PFSK-1 (cell line): ENCODE data around the gene CFAP61.

Source experiments
- FOXP2 ChIP-seq: optimal IDR thresholded peaks from 2 replicates; pipeline ENCODE3; 2011; ENCODE audit warnings: borderline replicate concordance, control low read depth, inconsistent platforms; ENCODE audit not compliant: insufficient read depth; ENCODE audit errors: extremely low read length, extremely low read depth
- POLR2AphosphoS5 ChIP-seq: IDR thresholded peaks from 2 replicates; pipeline ENCODE4 v1.6.1; 2012; ENCODE audit warnings: low read depth, mild to moderate bottlenecking, control low read depth, low read length, moderate library complexity
- SIN3A ChIP-seq: IDR thresholded peaks from 2 replicates; pipeline ENCODE4 v1.6.1; 2012; ENCODE audit warnings: mild to moderate bottlenecking, low read length, moderate library complexity, borderline replicate concordance; ENCODE audit not compliant: insufficient read depth
- TAF1 ChIP-seq: IDR thresholded peaks from 2 replicates; pipeline ENCODE4 v1.6.1; 2012; ENCODE audit warnings: low read length, control low read depth, borderline replicate concordance; ENCODE audit not compliant: insufficient read depth
- TF ChIP-seq, protein P1 (sequence below), 2 experiments: IDR thresholded peaks; 2 replicates each; pipeline versions ENCODE4 v1.6.1 to v1.8.0; 2011 to 2012; ENCODE audit warnings: low read depth in 2 of 2, low read length in 2 of 2, control low read depth in 1 of 2, inconsistent platforms in 1 of 2, mild to moderate bottlenecking in 1 of 2, moderate library complexity in 1 of 2; ENCODE audit not compliant: insufficient read depth in 1 of 2

Gene CFAP61

DNA sequence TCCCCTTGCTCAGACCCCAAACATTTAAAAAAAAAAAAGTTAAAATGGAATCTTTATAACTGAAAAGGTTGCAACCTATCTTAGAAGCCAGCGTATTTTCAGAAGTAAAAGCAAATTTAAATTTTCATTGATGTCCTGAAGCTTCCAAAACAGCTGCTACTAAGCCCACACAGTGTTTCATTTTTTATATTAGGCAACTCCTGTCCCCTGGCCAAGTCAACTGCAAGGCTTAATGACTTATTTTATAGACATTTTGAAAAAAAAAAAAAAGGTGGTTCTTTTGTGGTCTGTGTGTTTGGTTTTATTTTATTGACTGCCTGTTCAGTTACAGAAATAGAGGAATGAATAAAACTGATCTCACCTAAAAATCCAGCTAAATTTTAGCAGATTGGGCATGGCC lies 13.0 kb downstream of the CFAP61 start:
- TF ChIP-seq SIN3A = no peak
- TF ChIP-seq, protein P1, sequence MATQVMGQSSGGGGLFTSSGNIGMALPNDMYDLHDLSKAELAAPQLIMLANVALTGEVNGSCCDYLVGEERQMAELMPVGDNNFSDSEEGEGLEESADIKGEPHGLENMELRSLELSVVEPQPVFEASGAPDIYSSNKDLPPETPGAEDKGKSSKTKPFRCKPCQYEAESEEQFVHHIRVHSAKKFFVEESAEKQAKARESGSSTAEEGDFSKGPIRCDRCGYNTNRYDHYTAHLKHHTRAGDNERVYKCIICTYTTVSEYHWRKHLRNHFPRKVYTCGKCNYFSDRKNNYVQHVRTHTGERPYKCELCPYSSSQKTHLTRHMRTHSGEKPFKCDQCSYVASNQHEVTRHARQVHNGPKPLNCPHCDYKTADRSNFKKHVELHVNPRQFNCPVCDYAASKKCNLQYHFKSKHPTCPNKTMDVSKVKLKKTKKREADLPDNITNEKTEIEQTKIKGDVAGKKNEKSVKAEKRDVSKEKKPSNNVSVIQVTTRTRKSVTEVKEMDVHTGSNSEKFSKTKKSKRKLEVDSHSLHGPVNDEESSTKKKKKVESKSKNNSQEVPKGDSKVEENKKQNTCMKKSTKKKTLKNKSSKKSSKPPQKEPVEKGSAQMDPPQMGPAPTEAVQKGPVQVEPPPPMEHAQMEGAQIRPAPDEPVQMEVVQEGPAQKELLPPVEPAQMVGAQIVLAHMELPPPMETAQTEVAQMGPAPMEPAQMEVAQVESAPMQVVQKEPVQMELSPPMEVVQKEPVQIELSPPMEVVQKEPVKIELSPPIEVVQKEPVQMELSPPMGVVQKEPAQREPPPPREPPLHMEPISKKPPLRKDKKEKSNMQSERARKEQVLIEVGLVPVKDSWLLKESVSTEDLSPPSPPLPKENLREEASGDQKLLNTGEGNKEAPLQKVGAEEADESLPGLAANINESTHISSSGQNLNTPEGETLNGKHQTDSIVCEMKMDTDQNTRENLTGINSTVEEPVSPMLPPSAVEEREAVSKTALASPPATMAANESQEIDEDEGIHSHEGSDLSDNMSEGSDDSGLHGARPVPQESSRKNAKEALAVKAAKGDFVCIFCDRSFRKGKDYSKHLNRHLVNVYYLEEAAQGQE (IDR thresholded peaks at IDR 0.05; ENCODE audit: insufficient read depth in 1 of 2, low read depth in 2 of 2, low read length in 2 of 2) = no peak
- TF ChIP-seq POLR2AphosphoS5 = no peak
- no peak for TF ChIP-seq TAF1

DNA sequence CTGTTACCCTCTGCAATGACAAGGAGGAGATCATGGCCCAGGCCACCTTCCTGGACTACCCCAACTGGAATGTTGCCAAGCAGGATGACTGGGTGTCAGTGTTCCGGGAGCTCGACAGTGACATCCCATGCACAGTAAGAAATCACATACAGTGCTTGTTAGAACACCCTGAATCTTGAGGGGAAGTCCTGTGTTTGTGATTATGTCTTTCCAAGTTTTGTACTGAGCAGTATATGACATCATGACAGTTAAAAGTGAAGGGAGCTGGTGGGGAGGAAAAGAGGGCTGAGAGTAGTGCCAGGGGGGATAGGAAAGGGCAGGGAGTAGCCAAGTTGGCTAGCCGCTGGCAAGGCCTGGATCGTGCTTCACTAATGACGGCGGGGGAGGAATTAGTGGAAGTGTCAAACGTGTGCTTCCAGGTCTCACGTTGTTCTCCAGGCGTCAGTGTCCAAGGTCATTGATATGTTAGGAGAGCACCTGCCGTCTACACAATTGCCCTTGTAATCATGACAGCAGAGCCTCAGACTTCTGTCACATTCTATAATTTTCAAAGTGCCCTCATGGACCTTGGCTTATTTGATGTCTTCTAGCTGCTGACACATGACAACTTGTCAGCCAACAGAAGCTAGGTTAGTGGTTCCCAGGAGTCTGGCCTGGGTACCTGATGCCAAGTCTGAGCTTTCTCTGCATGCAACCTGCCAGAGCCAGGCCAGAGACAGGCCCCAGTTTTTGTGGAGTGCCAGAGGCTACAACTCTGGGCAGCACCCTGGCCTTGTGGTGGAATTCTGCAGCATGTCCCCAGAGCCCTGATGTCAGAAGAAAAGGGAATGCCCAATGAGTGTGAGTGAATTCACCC lies 18.8 kb downstream of the CFAP61 start:
- TF ChIP-seq SIN3A = no peak
- TF ChIP-seq TAF1 = no peak
- TF ChIP-seq POLR2AphosphoS5 = no peak
- TF ChIP-seq, protein P1 (IDR thresholded peaks at IDR 0.05; ENCODE audit: insufficient read depth in 1 of 2, low read depth in 2 of 2, low read length in 2 of 2) = no peak
- no peak for TF ChIP-seq FOXP2

DNA sequence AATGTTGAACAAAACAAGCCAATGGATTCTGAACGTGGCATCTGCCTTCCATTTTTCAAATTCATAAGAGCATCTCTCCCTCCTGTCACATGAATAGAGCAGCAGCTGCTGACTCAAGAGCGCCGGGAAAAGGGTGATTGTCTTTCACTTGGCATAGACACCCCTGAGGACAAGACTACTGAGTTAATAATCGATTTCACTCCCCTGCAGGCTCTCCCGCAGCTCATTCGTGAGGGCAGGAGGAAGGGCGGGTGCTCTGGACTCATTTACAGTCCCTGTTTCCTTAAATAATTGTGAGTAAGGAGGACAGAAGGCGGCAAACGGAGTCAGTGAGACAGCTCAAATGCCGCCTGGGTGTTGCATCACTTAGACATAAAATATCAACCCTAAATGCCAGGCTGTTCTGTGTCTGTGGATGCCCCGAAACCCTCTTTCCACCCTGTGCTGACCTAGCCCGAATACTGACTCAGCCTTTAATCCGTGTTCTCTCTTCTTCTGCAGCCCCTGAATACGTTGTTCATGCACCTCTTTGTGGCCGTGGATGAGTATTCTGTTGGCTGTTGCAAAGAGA lies 21.6 kb downstream of the CFAP61 start:
- TF ChIP-seq SIN3A = no peak
- no peak for TF ChIP-seq TAF1
- no peak for TF ChIP-seq FOXP2
- TF ChIP-seq, protein P1 (IDR thresholded peaks at IDR 0.05; ENCODE audit: insufficient read depth in 1 of 2, low read depth in 2 of 2, low read length in 2 of 2) = no peak
- TF ChIP-seq POLR2AphosphoS5 = no peak

DNA sequence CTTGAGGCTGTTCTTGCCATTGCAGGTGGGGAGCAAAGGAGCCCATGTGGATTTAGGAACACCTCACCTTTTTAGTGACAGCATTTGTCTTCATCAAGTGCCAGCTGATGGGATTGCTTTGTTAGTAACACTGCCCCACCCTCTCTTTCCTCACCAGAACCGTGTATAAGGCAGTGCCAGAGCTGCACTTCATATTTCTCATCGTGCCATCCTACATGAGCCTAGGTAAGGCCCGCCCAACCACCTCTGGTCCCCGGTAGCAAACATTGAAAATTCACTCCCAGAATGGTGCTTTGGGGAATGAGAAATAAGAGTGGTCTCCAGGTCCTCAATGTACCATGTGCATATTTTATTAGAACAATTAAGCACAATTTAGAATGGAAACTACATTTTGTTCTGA lies 22.7 kb downstream of the CFAP61 start:
- TF ChIP-seq SIN3A = no peak
- TF ChIP-seq, protein P1 (IDR thresholded peaks at IDR 0.05; ENCODE audit: insufficient read depth in 1 of 2, low read depth in 2 of 2, low read length in 2 of 2) = no peak
- no peak for TF ChIP-seq FOXP2
- TF ChIP-seq POLR2AphosphoS5 = no peak
- no peak for TF ChIP-seq TAF1
